Measurements from ENCODE around the gene STAT6.

The STAT6 gene

GRCh38 chr12:57097554-57097835 is 13.7 kb downstream of the STAT6 start:
- TF ChIP-seq, protein P1, sequence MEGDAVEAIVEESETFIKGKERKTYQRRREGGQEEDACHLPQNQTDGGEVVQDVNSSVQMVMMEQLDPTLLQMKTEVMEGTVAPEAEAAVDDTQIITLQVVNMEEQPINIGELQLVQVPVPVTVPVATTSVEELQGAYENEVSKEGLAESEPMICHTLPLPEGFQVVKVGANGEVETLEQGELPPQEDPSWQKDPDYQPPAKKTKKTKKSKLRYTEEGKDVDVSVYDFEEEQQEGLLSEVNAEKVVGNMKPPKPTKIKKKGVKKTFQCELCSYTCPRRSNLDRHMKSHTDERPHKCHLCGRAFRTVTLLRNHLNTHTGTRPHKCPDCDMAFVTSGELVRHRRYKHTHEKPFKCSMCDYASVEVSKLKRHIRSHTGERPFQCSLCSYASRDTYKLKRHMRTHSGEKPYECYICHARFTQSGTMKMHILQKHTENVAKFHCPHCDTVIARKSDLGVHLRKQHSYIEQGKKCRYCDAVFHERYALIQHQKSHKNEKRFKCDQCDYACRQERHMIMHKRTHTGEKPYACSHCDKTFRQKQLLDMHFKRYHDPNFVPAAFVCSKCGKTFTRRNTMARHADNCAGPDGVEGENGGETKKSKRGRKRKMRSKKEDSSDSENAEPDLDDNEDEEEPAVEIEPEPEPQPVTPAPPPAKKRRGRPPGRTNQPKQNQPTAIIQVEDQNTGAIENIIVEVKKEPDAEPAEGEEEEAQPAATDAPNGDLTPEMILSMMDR (conservative IDR thresholded peaks at IDR 0.05; ENCODE audit: low read depth, low read length) = no peak
- Histone ChIP-seq H2AFZ (ENCODE audit: low read depth) (no peak overlapping the region), H4K20me1 (ENCODE audit: insufficient read depth) (no peaks in the 10 kb centered on the region), H3K27me3 (ENCODE audit: insufficient read depth, low read depth) (no peaks in the 10 kb centered on the region), H3K27ac (no peak overlapping the region), H3K4me3 (IDR thresholded peaks at IDR 0.05; ENCODE audit: insufficient read depth, low read depth, low read length) (no peak overlapping the region), H3K9ac (no peak overlapping the region), H3K4me2 (no peak overlapping the region), H3K36me3 (ENCODE audit: insufficient read depth) (no peaks in the 10 kb centered on the region), H3K79me2 (ENCODE audit: insufficient read depth, low read depth) (no peaks in the 10 kb centered on the region), H3K4me1 (ENCODE audit: low read depth, poor library complexity, severe bottlenecking) (no peaks in the 10 kb centered on the region)

DNA sequence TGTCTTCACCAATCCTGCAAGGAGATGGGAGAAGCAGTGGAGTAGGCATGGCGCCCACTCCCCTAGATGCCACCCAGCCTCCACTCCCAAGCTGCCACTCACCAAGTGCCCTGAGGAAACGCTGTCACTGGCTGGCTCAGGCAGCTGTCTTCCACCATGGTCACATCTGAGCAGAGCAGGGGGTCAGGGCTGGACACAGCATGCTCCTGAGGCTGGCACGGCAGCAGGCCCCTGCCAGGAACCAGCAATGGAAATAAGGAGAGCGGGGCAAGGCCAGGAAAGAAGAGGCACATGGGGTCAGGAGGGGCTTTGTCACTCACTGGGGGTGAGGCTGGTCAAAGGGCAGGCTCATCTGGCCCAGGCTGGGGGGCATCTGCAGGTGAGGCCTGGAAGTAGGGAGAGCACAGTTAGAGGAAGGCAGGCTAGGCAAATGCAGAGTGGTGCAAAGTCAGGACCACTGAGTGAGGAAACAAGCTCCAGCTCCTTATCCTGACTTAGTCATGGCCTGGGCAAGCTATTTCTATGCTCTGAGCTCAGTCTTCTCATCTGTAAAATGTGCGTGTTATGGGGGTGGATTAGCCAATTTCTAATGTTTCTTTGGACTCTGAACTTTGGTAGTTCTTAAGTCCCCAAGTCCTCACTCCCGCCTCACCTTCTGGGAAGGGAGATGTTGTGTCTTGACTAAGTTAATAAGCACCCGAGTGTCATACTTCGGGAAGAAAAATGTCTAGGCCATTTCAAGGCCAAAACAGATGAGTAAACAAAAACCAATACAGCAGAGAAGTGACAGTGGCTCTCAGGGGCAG is 14.2 kb downstream of the STAT6 start:
- Histone ChIP-seq H3K36me3 (ENCODE audit: insufficient read depth) (no peaks in the 10 kb centered on the region), H2AFZ (ENCODE audit: low read depth) (no peak overlapping the region), H3K27me3 (ENCODE audit: insufficient read depth, low read depth) (no peaks in the 10 kb centered on the region), H3K79me2 (ENCODE audit: insufficient read depth, low read depth) (no peaks in the 10 kb centered on the region), H3K4me1 (ENCODE audit: low read depth, poor library complexity, severe bottlenecking) (no peaks in the 10 kb centered on the region), H3K27ac (no peak overlapping the region), H4K20me1 (ENCODE audit: insufficient read depth) (no peaks in the 10 kb centered on the region), H3K4me2 (no peak overlapping the region), H3K4me3 (IDR thresholded peaks at IDR 0.05; ENCODE audit: insufficient read depth, low read depth, low read length) (no peak overlapping the region), H3K9ac (no peak overlapping the region)
- TF ChIP-seq, protein P1 (conservative IDR thresholded peaks at IDR 0.05; ENCODE audit: low read depth, low read length) = no peak

DNA sequence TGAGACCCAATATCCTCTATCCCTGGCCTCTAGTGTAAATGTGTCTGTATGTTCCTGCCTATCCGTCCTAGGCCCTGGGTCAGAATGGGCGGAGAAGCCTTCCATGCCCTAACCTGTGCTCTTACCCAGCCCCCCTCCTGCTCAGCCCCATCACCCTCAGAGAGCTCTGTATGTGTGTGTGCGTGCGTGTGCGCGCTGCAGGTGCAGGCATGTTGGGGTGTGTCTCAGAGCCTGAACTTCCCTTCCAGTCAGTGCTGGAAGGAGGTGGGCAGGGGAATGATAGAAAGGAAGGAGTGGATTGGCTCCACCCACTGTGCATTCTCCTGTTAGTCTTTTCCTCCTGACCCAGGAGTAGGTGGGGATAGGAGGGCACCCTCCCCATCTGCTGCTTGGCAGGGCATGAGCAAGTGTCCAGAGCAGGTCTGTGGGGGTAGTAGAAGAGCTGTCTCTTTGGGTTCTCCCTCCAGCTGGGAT is 15.0 kb downstream of the STAT6 start:
- H3K36me3 ChIP-seq (ENCODE audit: insufficient read depth) = no peaks in the 10 kb centered on the region
- TF ChIP-seq, protein P1 (conservative IDR thresholded peaks at IDR 0.05; ENCODE audit: low read depth, low read length) = no peak
- H3K27me3 ChIP-seq (ENCODE audit: insufficient read depth, low read depth) = no peaks in the 10 kb centered on the region
- no peaks in the 10 kb centered on the region for H3K4me1 ChIP-seq (ENCODE audit: low read depth, poor library complexity, severe bottlenecking)
- no peak overlapping the region for H3K9ac ChIP-seq
- H3K4me2 ChIP-seq = no peak overlapping the region
- no peak overlapping the region for H3K4me3 ChIP-seq (IDR thresholded peaks at IDR 0.05; ENCODE audit: insufficient read depth, low read depth, low read length)
- no peaks in the 10 kb centered on the region for H4K20me1 ChIP-seq (ENCODE audit: insufficient read depth)
- H2AFZ ChIP-seq (ENCODE audit: low read depth) = no peak overlapping the region
- no peaks in the 10 kb centered on the region for H3K79me2 ChIP-seq (ENCODE audit: insufficient read depth, low read depth)
- H3K27ac ChIP-seq = no peak overlapping the region

- Histone ChIP-seq H4K20me1 (ENCODE audit: insufficient read depth) (no peaks in the 10 kb centered on the region), H3K36me3 (ENCODE audit: insufficient read depth) (no peaks in the 10 kb centered on the region), H3K9ac (no peak overlapping the region)
These were observed 15.7 kb downstream of the STAT6 start for GRCh38 chr12:57095440-57095839.

More at GRCh38 chr12:57095440-57095839, 15.7 kb downstream of the STAT6 start:
- Histone ChIP-seq H2AFZ (ENCODE audit: low read depth) (no peak overlapping the region), H3K4me3 (IDR thresholded peaks at IDR 0.05; ENCODE audit: insufficient read depth, low read depth, low read length) (no peak overlapping the region), H3K27ac (no peak overlapping the region), H3K79me2 (ENCODE audit: insufficient read depth, low read depth) (no peaks in the 10 kb centered on the region), H3K4me2 (no peak overlapping the region), H3K27me3 (ENCODE audit: insufficient read depth, low read depth) (no peaks in the 10 kb centered on the region), H3K4me1 (ENCODE audit: low read depth, poor library complexity, severe bottlenecking) (no peaks in the 10 kb centered on the region)
- TF ChIP-seq, protein P1 (conservative IDR thresholded peaks at IDR 0.05; ENCODE audit: low read depth, low read length) = no peak

All from KMS-11 (cell line).